SHP77 (cell line): ENCODE data around the gene INPP4B.

ENCODE experiments used
- DNase-seq, 2 experiments: peaks; one replicate each; lab custom pipeline; 2025; lab: John Stamatoyannopoulos, UW

Gene INPP4B

GRCh38 chr4:142465526-142465925 is 380.6 kb downstream of the INPP4B start:
- no peak for DNase-seq

- DNase-seq, result no peak
Measured at GRCh38 chr4:142463206-142463605, 382.9 kb downstream of the INPP4B start.

DNA sequence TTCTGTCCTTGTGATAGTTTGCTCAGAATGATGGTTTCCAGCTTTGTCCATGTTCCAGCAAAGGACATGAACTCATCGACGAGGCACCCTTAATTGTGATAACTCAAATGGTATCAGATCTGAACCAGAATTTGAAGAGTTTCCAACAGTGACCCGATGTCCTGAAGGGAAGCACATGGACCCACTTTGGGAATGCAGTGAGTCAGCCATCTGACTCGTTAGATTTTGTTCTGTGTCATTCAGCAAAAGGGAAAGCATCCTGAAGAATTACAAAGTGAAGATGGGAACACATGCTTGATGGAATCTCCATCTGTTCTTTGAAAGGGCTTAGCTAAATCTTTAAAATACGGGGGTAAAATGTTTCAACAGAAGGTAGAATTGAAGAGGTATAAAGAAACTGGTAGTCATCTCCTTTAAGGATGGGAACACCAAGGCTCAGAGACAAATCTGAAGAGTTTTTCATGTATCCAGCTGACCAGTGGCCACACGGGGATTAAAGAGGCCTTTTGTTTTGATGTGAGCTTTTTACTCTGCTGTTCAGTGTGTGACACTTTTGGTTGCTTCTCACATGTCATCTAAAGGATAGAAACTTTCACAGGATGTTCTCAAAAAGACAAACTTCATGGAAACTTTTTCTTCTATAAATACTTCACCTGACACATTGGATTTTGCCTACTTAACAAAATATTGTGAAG is 393.8 kb downstream of the INPP4B start:
- no peak for DNase-seq

GRCh38 chr4:142449771-142450373 is 396.2 kb downstream of the INPP4B start:
- no peak for DNase-seq

DNA sequence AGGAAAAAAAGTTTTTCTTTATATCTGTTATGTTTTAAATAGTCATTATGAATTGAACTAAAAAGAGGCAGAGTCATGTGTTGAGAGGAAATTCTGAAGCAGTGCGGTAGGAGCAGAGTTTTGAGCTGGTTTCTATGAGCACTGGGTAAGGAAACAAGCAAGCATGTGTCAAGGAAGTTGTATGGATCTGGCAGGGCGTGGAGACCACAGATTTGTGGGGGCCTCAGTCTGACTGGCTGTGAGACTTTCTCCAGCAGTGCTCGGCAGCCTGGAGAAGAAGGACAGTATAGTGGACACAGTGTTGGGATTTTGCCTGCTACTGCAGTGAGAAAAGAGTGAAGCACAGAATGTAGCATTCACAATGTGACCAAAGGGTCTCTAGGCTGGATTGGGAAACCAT is 399.1 kb downstream of the INPP4B start:
- no peak for DNase-seq

DNA sequence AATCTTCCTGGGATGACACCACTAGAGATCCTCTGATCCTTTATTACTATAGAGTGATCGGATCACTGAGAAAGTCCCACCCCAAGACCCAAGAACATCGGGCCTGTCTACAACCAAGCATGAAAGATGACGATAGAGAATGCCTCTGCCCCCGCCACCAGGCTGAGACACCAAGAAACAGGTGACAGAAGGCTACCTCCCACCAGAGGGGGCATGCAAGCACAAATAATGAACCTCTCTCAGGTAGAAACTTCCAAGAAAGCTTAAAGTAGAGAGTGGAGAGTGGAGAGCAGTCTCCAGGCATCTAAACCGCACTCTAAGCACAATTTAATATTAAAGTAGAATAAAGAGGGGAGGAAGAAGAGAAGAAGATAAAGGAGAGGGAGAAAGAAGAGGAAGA is 402.6 kb downstream of the INPP4B start:
- DNase-seq, result no peak

DNA sequence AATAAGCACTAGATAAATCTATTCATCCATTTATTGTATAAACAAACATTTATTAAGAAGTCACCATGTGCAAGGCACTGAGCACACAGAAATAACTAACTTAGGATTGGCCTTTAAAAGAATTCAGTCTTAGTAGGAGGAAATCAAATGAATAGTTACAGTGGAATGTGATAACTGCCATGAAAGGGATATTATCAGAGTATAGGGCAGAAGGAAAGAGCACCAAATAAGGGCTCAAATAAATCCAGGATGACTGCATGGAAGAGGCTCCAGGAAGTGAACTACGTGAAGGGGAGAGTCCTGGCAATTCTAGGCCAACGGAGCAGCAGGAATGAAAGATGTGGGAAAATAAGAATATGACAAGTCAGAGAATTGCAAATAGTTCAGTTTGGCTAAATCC is 406.0 kb downstream of the INPP4B start:
- no peak for DNase-seq

DNA sequence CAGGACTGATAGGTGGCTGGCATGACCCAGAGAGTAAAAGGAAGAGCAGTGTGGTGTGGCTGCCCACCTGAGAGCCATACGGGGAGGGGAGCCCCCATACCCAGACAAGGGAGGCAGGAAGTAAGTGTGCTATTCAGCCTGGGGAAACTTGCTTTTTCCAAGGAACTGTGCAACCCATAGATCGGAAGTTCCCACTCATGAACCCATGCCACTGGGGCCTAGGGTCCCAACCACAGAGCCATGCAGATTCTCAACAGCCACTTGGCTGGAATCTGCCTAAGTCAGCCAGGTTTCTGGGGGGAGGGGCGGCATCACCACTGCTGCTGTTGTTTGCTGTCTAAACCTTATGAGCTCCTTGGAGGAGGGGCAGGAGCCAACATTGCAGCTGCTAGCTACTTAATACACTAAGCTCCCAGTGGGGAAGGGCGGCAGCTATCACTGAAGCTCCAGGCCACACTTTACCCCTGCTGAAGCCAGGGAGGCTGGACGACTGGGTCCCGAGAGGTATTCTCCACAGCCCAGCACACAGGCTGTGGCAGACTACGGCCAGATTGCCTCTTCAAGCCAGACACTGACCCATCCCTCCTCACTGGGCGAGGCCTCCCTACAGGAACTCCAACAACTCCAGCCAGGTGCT is 410.4 kb downstream of the INPP4B start:
- DNase-seq, result no peak

GRCh38 chr4:142434519-142435224 is 411.4 kb downstream of the INPP4B start:
- no peak for DNase-seq

DNA sequence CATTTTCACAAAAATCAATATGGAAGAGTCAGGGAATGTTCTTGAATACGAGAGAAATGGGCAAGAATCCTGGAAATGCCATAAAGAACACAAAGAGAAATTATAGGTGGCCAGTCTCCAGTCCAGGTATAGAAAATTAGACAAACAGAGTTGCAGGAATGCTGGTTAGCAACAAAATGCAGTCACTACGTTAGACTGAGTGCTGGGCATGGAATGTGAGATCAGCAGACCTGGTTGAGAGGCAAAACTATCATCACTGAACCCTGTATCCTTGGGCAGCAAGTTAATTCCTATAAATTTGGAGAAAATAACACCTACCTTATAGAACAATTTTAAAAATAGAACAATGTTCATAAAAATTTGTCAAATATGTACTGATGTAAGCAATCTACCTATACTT is 417.4 kb downstream of the INPP4B start:
- no peak for DNase-seq

- no peak for DNase-seq
Measured at GRCh38 chr4:142427456-142427855, 418.6 kb downstream of the INPP4B start.

GRCh38 chr4:142423861-142424260 is 422.2 kb downstream of the INPP4B start:
- no peak for DNase-seq

- DNase-seq, result no peak
Measured at GRCh38 chr4:142420311-142421095, 425.6 kb downstream of the INPP4B start.

DNA sequence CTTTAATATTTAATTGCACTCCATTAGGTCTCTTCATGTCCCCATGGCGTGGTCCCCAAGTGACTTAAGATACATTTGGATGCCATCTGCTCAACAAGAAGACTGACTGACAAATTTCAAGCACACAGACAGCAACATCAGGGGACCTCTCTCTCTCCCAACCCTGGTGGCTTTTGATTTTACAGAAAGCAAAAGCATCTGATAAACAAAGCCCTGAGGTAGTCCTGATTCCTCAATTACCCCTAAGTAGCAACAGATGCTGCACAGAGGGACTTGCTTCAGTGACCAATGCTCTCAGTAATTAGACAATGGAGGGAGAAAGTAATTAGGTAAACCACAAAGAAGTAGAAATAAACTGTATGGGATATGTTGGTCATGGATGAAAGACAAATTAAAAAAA is 426.4 kb downstream of the INPP4B start:
- DNase-seq, result no peak

DNA sequence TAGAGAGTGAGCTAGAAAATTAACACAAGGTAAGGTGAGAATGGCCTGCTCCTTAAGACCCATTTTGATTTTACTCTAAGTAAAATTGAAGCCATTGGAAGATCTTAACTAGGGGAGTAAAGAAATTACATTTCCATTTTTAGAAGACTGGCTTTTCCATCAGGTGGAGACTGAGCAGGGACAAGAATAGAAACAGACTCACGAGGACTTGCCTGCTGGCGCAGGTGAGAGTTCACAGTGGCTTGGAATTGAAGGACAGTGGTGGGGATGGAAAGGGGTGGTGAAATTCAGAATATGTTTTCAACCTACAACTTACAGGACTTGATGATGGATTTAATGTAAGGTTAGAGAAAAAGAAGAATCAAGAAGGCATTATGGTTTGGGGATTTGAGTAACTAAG is 427.4 kb downstream of the INPP4B start:
- no peak for DNase-seq

DNA sequence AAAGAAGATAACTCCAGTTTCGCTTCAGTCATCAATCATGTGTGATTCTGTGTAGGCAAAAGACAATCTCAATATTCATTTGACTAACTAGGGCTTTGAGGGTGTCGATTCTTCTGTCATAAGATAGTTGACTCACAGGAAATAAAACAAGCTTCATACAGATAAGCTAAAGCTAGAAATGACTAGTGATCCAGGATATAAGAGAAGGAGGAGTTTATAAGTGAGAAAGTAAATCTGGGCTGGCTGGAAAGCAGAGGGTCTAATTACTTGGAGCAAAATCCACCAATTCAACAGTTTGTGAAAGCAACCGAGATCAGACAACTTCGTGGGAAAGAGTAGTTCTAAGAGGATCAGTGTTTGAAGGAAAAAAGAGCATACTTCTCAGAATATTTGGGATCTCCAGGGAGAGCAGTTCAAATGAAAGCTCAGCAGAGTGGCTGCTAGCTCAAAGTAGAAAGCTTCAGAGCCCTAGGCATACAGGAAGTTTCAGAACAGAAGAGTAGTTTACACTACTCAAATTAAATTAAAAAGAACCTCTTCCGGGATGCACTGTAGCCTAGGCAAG is 429.3 kb downstream of the INPP4B start:
- no peak for DNase-seq

GRCh38 chr4:142416121-142416520 is 430.0 kb downstream of the INPP4B start:
- DNase-seq, result no peak

DNA sequence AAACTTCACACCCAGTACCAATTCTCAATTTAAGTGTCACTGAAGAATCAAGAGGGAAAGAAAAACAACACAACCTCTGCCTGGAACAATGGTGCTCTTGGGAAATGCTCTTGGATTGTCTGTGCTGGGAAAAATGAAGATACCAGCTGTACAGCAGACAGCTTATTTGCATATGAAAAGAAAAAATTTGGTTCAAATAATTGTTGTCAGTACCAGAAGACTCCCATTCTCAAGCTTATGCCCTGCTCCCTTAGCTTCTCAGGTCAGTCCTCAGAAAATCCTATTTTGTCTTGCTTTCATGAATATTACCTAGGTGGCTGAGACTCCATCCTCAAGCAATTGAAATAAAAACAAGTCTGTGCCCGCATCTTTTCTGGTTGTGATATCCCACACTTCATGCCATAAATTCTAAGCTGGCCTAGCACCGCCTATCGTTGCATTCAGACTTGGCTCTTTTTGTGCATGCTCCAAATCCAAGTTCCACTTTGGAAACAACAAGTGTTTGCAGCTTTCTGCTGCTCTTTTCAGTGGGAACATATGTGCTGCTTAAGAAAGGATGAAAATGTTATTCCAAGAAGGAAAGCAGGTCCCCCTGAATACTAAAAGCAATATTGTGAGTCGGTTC is 431.6 kb downstream of the INPP4B start:
- no peak for DNase-seq

DNA sequence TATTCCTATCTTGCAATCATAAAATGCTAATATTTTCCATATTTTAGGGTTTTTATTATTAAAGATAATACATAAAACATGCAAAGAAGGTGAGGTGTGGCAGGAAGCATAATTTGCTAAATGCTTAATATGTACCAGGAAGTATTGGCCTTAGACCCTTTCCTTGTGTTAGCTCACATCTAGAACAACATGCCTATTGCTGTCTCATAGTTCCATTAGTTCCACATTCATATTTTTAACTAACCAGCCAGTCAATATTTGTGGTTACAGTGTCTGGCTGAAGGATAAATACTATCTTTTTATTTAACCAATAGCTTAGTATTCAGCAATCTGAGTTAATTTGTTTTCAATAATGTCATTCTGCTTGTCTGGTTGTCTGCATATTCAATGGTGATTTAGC is 432.6 kb downstream of the INPP4B start:
- DNase-seq, result no peak

DNA sequence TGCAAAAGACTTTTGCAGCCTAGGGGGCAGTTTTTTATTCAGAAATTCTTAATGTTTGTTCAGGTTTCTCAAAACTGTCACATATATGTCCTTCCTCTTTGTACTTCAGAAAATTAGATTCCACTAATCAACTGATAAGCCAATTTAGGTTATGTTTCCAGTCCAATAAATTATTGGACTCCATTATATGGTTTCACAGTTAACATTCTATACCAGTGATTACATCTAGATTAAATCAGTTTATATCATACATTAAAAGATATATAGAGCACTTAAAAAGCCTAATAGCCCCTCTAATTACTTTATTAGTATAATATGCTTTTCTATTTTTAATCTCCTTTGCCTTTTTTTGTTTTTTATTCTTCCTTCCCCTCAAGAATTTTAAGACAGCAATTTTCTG is 434.1 kb downstream of the INPP4B start:
- DNase-seq, result no peak

GRCh38 chr4:142408003-142408441 is 438.1 kb downstream of the INPP4B start:
- DNase-seq, result no peak
